ENCODE measurements around the gene HYDIN. TPM values are rescaled to one million over a fixed set of nuclear protein-coding genes. Genes with fewer than 3 reads are reported as not detected.

HYDIN gene
- total and polyA plus RNA-seq, 7 donors = under 0.01 to 7.5 (median 1.6) TPM; not detected in 1

DNA sequence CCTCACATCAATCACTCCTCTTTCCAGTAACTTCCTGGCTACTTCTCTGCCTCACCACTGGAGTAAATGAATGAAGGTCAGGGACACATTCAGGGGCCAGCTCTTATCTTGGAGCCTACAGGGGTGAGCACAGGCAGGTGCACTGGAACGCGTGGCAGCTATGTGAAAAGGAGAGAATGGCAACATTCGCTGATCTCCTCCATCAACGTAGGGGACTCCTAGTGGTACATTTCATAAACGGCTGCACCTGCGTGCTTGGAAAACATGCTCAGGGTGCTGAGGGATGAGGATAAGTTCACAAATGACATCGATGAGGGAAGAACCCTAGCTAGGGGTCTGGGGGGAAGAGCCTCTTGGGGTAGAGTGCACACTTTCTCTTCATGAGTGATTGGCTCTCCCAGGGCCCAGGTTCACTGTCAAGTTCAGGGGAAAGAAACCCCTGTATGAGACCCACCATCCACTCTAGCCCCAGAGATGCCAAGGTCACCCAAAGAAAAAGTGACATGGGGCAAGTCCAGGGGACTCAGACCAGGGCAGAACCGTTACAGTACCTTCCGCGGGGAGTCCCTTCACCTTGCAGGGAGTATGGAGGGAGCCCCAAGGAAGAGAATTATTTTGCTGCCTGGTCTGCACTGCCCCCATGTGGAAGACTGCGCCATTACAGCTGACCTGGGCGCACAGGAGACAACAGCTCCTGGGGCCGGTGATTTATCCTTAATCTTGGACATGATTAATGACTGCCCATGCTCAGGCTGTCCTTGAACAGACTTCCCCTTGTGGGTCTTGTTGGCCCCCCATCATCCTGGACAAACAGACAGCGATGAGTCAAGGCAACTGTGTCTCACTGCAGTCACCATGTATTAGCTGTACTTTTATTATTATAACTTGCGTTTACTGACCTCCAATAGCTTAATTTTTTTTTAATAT lies 459.6 kb downstream of the HYDIN start:
- no peaks in the 10 kb centered on the region for H3K9me3 ChIP-seq
- H3K27ac ChIP-seq = no peak overlapping the region
- WGBS, 2 donors = 54 to 57% methylated on average over 15 of the region's 15 CpGs
- H3K36me3 ChIP-seq = peaks cover 0 to 28% (median 6%) of the 10 kb centered on the region in 4 donors
- H3K4me3 ChIP-seq = no peak overlapping the region
- H3K4me1 ChIP-seq = peaks cover 0 to 8% (median 6%) of the 10 kb centered on the region in 4 donors
- intact Hi-C loops (cut with DNase I) = loop anchor here (1.0 to 10.0 kb wide), 2 partner anchors 92 to 246 kb away; partner anchors contain the start of genes COG4 and SF3B3
- DNase-seq = no peak
- no peaks in the 10 kb centered on the region for H3K27me3 ChIP-seq
- TF ChIP-seq POLR2AphosphoS5 (IDR thresholded peaks at IDR 0.05) (peak in 1 of 4 donors; percentile 31), EP300 (IDR thresholded peaks at IDR 0.05) (no peak), POLR2A (IDR thresholded peaks at IDR 0.05) (no peak), CTCF (IDR thresholded peaks at IDR 0.05) (peak; percentile 85 to 98 (median 94))

GRCh38 chr16:70770291-70770625 lies 460.3 kb downstream of the HYDIN start:
- Histone ChIP-seq H3K36me3 (peaks cover 0 to 32% (median 9%) of the 10 kb centered on the region in 4 donors), H3K9me3 (no peaks in the 10 kb centered on the region), H3K27me3 (no peaks in the 10 kb centered on the region), H3K4me3 (no peak overlapping the region), H3K4me1 (peaks cover 0 to 8% (median 6%) of the 10 kb centered on the region in 4 donors), H3K27ac (no peak overlapping the region)
- 96 to 97% methylated on average over 9 of the region's 9 CpGs for WGBS, 2 donors
- DNase-seq = no peak
- TF ChIP-seq CTCF (IDR thresholded peaks at IDR 0.05) (no peak), POLR2AphosphoS5 (IDR thresholded peaks at IDR 0.05) (no peak), POLR2A (IDR thresholded peaks at IDR 0.05) (no peak), EP300 (IDR thresholded peaks at IDR 0.05) (no peak)
- intact Hi-C loops (cut with DNase I) = loop anchor here (10.0 kb wide), 1 partner anchor 245 kb away; the partner anchor contains the start of genes COG4 and SF3B3

DNA sequence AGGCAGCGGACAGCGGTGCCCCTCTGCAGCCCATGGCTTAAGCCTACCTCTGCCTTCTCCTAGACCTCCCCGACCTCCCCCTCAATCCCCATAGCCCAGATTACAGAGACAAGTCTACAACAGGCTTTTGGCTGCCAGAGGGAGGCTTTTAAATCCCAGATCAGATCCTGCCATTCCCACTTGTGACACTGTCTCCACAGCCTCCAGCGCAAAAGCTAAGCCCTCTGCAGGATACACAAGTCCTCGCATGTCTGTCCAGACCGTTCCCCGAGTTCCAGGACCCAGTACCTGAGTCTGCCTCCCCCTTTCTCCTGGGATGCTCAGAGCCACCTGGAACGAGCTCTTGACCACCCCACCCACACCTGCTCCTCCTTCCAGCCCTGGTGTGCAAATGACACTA lies 460.8 kb downstream of the HYDIN start:
- Histone ChIP-seq H3K4me3 (no peak overlapping the region), H3K36me3 (peaks cover 0 to 34% (median 9%) of the 10 kb centered on the region in 4 donors), H3K9me3 (no peaks in the 10 kb centered on the region), H3K27ac (no peak overlapping the region), H3K4me1 (peaks cover 0 to 8% (median 6%) of the 10 kb centered on the region in 4 donors), H3K27me3 (no peaks in the 10 kb centered on the region)
- DNase-seq = no peak
- WGBS, 2 donors = 95 to 96% methylated on average over 8 of the region's 8 CpGs
- intact Hi-C loops (cut with DNase I) = loop anchor here (10.0 kb wide), 1 partner anchor 245 kb away; the partner anchor contains the start of genes COG4 and SF3B3
- TF ChIP-seq CTCF (IDR thresholded peaks at IDR 0.05) (no peak), POLR2A (IDR thresholded peaks at IDR 0.05) (no peak), EP300 (IDR thresholded peaks at IDR 0.05) (no peak), POLR2AphosphoS5 (IDR thresholded peaks at IDR 0.05) (no peak)

- TF ChIP-seq POLR2A (IDR thresholded peaks at IDR 0.05) (no peak), POLR2AphosphoS5 (IDR thresholded peaks at IDR 0.05) (no peak), CTCF (IDR thresholded peaks at IDR 0.05) (no peak), EP300 (IDR thresholded peaks at IDR 0.05) (no peak)
- 89 to 94% methylated on average over 8 of the region's 8 CpGs for WGBS, 2 donors
- no peak for DNase-seq
- Histone ChIP-seq H3K27me3 (no peaks in the 10 kb centered on the region), H3K27ac (no peak overlapping the region), H3K36me3 (peaks cover 0 to 37% (median 9%) of the 10 kb centered on the region in 4 donors), H3K9me3 (no peaks in the 10 kb centered on the region), H3K4me3 (no peak overlapping the region), H3K4me1 (peaks cover 0 to 8% (median 6%) of the 10 kb centered on the region in 4 donors)
- intact Hi-C loops (cut with DNase I) = no loop called here
These were observed 461.4 kb downstream of the HYDIN start for GRCh38 chr16:70769131-70769530.

All from sigmoid colon (tissue), 7 donors.